H1 (cell line): ENCODE data around the gene ANKIB1. TPM values are rescaled to one million over a fixed set of nuclear protein-coding genes. Genes with fewer than 3 reads are reported as not detected.

Source experiments
- CTCF ChIA-PET: fragments of 300-600 bp; sonication (Branson Sonifier 250); formaldehyde crosslinking; loops from one replicate; lab custom pipeline; 2021; ENCODE audit not compliant: partially characterized antibody; lab: Charles Lee
- POLR2A ChIA-PET: fragments of 300-600 bp; sonication (Branson Sonifier 250); formaldehyde crosslinking; loops from one replicate; lab custom pipeline; 2021; ENCODE audit warnings: inconsistent platforms; ENCODE audit not compliant: partially characterized antibody; lab: Charles Lee
- DNase-seq, 2 experiments: peaks; one replicate each; pipeline versions ENCODE4 v3.0.0 to v3.0.0-alpha.2; 2010 to 2022; ENCODE audit warnings: low spot score in 2 of 2, low read depth in 1 of 2, mixed read lengths in 1 of 2
- FAIRE-seq: peaks from 2 replicates; lab custom pipeline; 2011; peaks lifted over from hg19 to GRCh38; lab: Jason Lieb, UNC
- H2AFZ ChIP-seq: 2 replicates; pipeline ENCODE4 v1.8.1; 2012; ENCODE audit warnings: low read length, inconsistent platforms
- H2AK5ac ChIP-seq: 2 replicates; pipeline ENCODE4 v1.6.1; 2013; ENCODE audit warnings: low read depth, low read length
- H2BK120ac ChIP-seq: replicated peaks from 2 replicates; pipeline ENCODE3; 2013; ENCODE audit warnings: low read depth, low read length, inconsistent platforms
- H2BK12ac ChIP-seq: 2 replicates; pipeline ENCODE4 v1.6.1; 2013; ENCODE audit warnings: low read depth, low read length
- H2BK15ac ChIP-seq: 2 replicates; pipeline ENCODE4 v1.6.1; 2013; ENCODE audit warnings: low read length
- H2BK20ac ChIP-seq: 2 replicates; pipeline ENCODE4 v1.6.1; 2013; ENCODE audit warnings: low read length
- H2BK5ac ChIP-seq: 2 replicates; pipeline ENCODE4 v1.6.1; 2013; ENCODE audit warnings: low read depth, low read length
- H3K14ac ChIP-seq: 2 replicates; pipeline ENCODE4 v1.6.1; 2013; ENCODE audit warnings: inconsistent platforms; ENCODE audit not compliant: insufficient read length
- H3K18ac ChIP-seq: 2 replicates; pipeline ENCODE4 v1.6.1; 2013; ENCODE audit warnings: low read length; ENCODE audit errors: extremely low read depth
- H3K23ac ChIP-seq: 2 replicates; pipeline ENCODE4 v1.6.1; 2013; ENCODE audit warnings: inconsistent platforms; ENCODE audit not compliant: insufficient read length
- H3K23me2 ChIP-seq: 2 replicates; pipeline ENCODE4 v1.6.1; 2013; ENCODE audit warnings: low read depth, low read length
- H3K27ac ChIP-seq: 2 replicates; pipeline ENCODE4 v1.6.1; 2011; ENCODE audit warnings: low read depth, low read length, inconsistent platforms
- H3K27me3 ChIP-seq, 4 experiments: replicated peaks in 1 of 4; 1 replicate in 1 of 4; 2 replicates in 3 of 4; pipeline versions ENCODE4 v1.6.1 to v1.8.1; 2011 to 2013; ENCODE audit warnings: low read length in 3 of 4, mild to moderate bottlenecking in 3 of 4, inconsistent platforms in 2 of 4, mixed read lengths in 2 of 4, moderate library complexity in 1 of 4; ENCODE audit not compliant: control insufficient read depth in 3 of 4, insufficient read depth in 3 of 4; ENCODE audit errors: extremely low read depth in 1 of 4
- H3K36me3 ChIP-seq, 4 experiments: 2 replicates each; pipeline versions ENCODE4 v1.6.1 to v1.8.1; 2011 to 2013; ENCODE audit warnings: mild to moderate bottlenecking in 4 of 4, low read length in 3 of 4, moderate library complexity in 2 of 4, control low read depth in 1 of 4, inconsistent platforms in 1 of 4; ENCODE audit not compliant: insufficient read depth in 4 of 4, control insufficient read depth in 2 of 4
- H3K4ac ChIP-seq: replicated peaks from 2 replicates; pipeline ENCODE3; 2013; ENCODE audit warnings: low read length, low read depth, mixed read lengths, inconsistent platforms; ENCODE audit not compliant: insufficient read length
- H3K4me1 ChIP-seq, 4 experiments: replicated peaks in 1 of 4; 1 replicate in 1 of 4; 2 replicates in 3 of 4; pipeline versions ENCODE4 v1.6.1 to v1.8.1; 2011 to 2013; ENCODE audit warnings: low read length in 3 of 4, inconsistent platforms in 2 of 4, mixed read lengths in 1 of 4; ENCODE audit not compliant: insufficient read depth in 4 of 4, control insufficient read depth in 3 of 4
- H3K4me2 ChIP-seq, 2 experiments: 2 replicates each; pipeline versions ENCODE4 v1.6.1 to v1.8.1; 2011 to 2013; ENCODE audit warnings: low read depth in 2 of 2, low read length in 2 of 2, control low read depth in 1 of 2, inconsistent platforms in 1 of 2, mild to moderate bottlenecking in 1 of 2; ENCODE audit not compliant: insufficient read depth in 1 of 2
- H3K4me3 ChIP-seq, 4 experiments: fragments of 200-600, 300-600 bp in 1 of 4; sonication (generic), shearing (Covaris generic), sonication (Bioruptor Twin) in 1 of 4; 2 replicates each; pipeline versions ENCODE4 v1.5.1 to v1.8.1; 2011 to 2016; ENCODE audit warnings: low read length in 4 of 4, low read depth in 3 of 4, control low read depth in 2 of 4, inconsistent platforms in 2 of 4, mild to moderate bottlenecking in 2 of 4, mixed read lengths in 1 of 4, moderate library complexity in 1 of 4; ENCODE audit not compliant: insufficient read depth in 2 of 4; ENCODE audit errors: extremely low read depth in 1 of 4
- H3K56ac ChIP-seq: replicated peaks from 2 replicates; pipeline ENCODE3; 2013; ENCODE audit warnings: low read depth, mild to moderate bottlenecking, mixed read lengths, low read length, inconsistent platforms; ENCODE audit not compliant: insufficient read length
- H3K79me1 ChIP-seq: 2 replicates; pipeline ENCODE4 v1.6.1; 2013; ENCODE audit warnings: low read depth, low read length, control low read depth
- H3K79me2 ChIP-seq, 2 experiments: 2 replicates each; pipeline versions ENCODE4 v1.6.1 to v1.8.1; 2012 to 2013; ENCODE audit warnings: low read length in 2 of 2, mild to moderate bottlenecking in 2 of 2, inconsistent platforms in 1 of 2; ENCODE audit not compliant: insufficient read depth in 2 of 2, control insufficient read depth in 1 of 2
- H3K9ac ChIP-seq, 4 experiments: replicated peaks in 1 of 4; 1 replicate in 1 of 4; 2 replicates in 3 of 4; pipeline versions ENCODE4 v1.6.1 to v1.8.1; 2011 to 2013; ENCODE audit warnings: low read depth in 3 of 4, low read length in 3 of 4, control low read depth in 2 of 4, mild to moderate bottlenecking in 2 of 4, moderate library complexity in 2 of 4, inconsistent platforms in 1 of 4; ENCODE audit errors: extremely low read depth in 1 of 4
- H3K9me3 ChIP-seq, 2 experiments: 2 replicates each; pipeline versions ENCODE4 v1.6.1 to v1.8.1; 2012 to 2013; ENCODE audit warnings: mild to moderate bottlenecking in 2 of 2, moderate library complexity in 2 of 2, control low read depth in 1 of 2, inconsistent platforms in 1 of 2, low read depth in 1 of 2, low read length in 1 of 2, mixed read lengths in 1 of 2; ENCODE audit not compliant: insufficient read depth in 2 of 2
- H4K20me1 ChIP-seq, 2 experiments: replicated peaks in 1 of 2; 2 replicates each; pipeline versions ENCODE3 to v1.8.1; 2011 to 2013; ENCODE audit warnings: inconsistent platforms in 2 of 2, low read length in 2 of 2, mild to moderate bottlenecking in 1 of 2; ENCODE audit not compliant: insufficient read depth in 2 of 2, control insufficient read depth in 1 of 2
- H4K5ac ChIP-seq: 2 replicates; pipeline ENCODE4 v1.6.1; 2013; ENCODE audit warnings: low read length, low read depth, mixed read lengths, inconsistent platforms; ENCODE audit not compliant: insufficient read length
- H4K8ac ChIP-seq: 2 replicates; pipeline ENCODE4 v1.8.0; 2013; ENCODE audit warnings: mild to moderate bottlenecking, moderate library complexity, low read length, inconsistent platforms; ENCODE audit not compliant: insufficient read depth; ENCODE audit errors: extremely low read depth
- H4K91ac ChIP-seq: replicated peaks from 2 replicates; pipeline ENCODE3; 2013; ENCODE audit warnings: low read length, mixed read lengths, inconsistent platforms; ENCODE audit not compliant: insufficient read length
- CBX5 ChIP-seq: fragments of 300-800, 300-1000 bp; sonication (generic); IDR thresholded peaks from 2 replicates; pipeline ENCODE4 v1.7.1; 2016; ENCODE audit warnings: antibody characterized with exemption, low read length, low read depth
- CEBPB ChIP-seq: IDR thresholded peaks from 2 replicates; pipeline ENCODE4 v1.6.1; 2012; ENCODE audit warnings: low read depth, low read length
- HDAC6 ChIP-seq: IDR thresholded peaks from one replicate; pipeline ENCODE4 v1.7.1; 2012; ENCODE audit warnings: low read depth, mild to moderate bottlenecking, inconsistent platforms, low read length, moderate library complexity
- JUND ChIP-seq: IDR thresholded peaks from 2 replicates; pipeline ENCODE4 v1.6.1; 2011; ENCODE audit warnings: mild to moderate bottlenecking, improper control_type of control experiment, low read length
- MAFK ChIP-seq: IDR thresholded peaks from 2 replicates; pipeline ENCODE4 v1.6.1; 2012; ENCODE audit warnings: low read depth, mild to moderate bottlenecking, improper control_type of control experiment, low read length
- RAD21 ChIP-seq, 2 experiments: IDR thresholded peaks in 1 of 2; conservative IDR thresholded peaks in 1 of 2; 2 replicates each; pipeline ENCODE4 v1.6.1; 2011; ENCODE audit warnings: low read depth in 2 of 2, low read length in 2 of 2, improper control_type of control experiment in 1 of 2, inconsistent platforms in 1 of 2, mild to moderate bottlenecking in 1 of 2, moderate library complexity in 1 of 2
- RFX5 ChIP-seq: IDR thresholded peaks from 2 replicates; pipeline ENCODE4 v1.6.1; 2011; ENCODE audit warnings: low read depth, low read length, improper control_type of control experiment, borderline replicate concordance
- SAP30 ChIP-seq: fragments of 300-600 bp; sonication (generic); IDR thresholded peaks from 2 replicates; pipeline ENCODE4 v1.7.1; 2012; ENCODE audit warnings: low read length, moderate library complexity, mild to moderate bottlenecking, inconsistent platforms; ENCODE audit not compliant: insufficient read depth, insufficient replicate concordance
- TAF1 ChIP-seq: IDR thresholded peaks from 2 replicates; pipeline ENCODE4 v1.6.1; 2011; ENCODE audit warnings: mild to moderate bottlenecking, low read depth, low read length
- TEAD4 ChIP-seq: IDR thresholded peaks from 2 replicates; pipeline ENCODE4 v1.6.1; 2012; ENCODE audit warnings: low read depth, low read length, inconsistent platforms, mixed read lengths
- ZNF274 ChIP-seq: IDR thresholded peaks from 2 replicates; pipeline ENCODE4 v1.7.0; 2012; ENCODE audit warnings: low read length, borderline replicate concordance; ENCODE audit errors: extremely low read depth
- polyA plus RNA-seq, 7 experiments: library from polyadenylated mRNA; depleted of rRNA in 3 of 7; stranded (reverse) in 5 of 7; unstranded in 2 of 7; fragments of >200 nt in 5 of 7; fragments of 200-250 nt in 2 of 7; gene quantifications; 1 replicate in 5 of 7; 2 replicates in 1 of 7; 4 replicates in 1 of 7; pipeline versions ENCODE4 v1.2.1 to v1.2.3, GENCODE V29; 2011 to 2013; ENCODE audit warnings: missing spikeins in 2 of 7, mixed read lengths in 2 of 7
- total RNA-seq: library from RNA; stranded (reverse); fragmentation: NEBNext Ultra II Directional; extraction: Animal tissue kit (Norgen Biotek cat#: 25700); gene quantifications from 2 replicates; pipeline ENCODE4 v1.2.1, GENCODE V29; 2021

Gene ANKIB1
- total and polyA plus RNA-seq, 2 of the 8 experiments (the other 6 are each of a cell fraction or from before 2014, with no cell fraction given), result 19.2 to 43.0 TPM

DNA sequence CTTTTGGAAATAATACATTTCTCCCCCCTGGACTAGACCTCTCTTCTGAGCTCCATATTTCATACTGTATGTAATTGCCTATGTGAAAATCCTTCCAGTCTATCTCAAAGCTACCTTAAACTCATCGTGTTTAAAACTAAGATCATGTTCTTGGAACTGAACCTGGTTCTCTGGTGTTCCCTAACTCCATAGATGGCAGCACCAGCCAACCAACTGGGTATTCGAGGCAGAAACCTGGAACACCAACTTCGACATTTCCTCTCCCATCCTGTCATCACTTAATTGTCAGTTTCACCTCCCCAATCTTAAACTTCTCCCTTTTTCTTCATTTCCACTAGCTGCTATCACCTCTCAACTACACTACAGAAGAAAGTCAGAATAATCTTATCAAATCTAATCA, 87.0 kb downstream of the ANKIB1 start (continued):
- TF ChIP-seq RAD21 (IDR thresholded peaks at IDR 0.05 in 1 of 2, conservative IDR thresholded peaks at IDR 0.05 in 1 of 2; ENCODE audit: low read depth in 2 of 2, low read length in 2 of 2), result no peak; a peak in 1 of 4 replicates

DNA sequence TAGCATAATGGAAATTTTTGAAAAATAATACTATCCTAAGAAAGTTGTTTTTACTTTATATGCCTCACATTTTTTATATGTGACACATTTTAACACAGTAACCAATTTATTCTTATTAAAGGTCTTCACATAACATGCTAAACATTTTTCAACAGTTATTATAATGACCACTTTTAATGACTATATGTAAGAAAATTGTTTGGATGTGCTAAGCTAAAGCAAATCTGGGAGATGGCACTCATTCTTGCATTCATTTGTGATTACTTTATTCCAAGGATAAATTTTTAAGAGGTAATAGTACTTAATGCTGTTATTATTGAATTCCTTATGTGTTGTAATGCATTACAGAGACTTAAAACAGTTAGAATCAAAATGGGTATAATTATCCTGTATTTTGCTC, 88.1 kb downstream of the ANKIB1 start:
- POLR2A ChIA-PET, result no interaction called here
- no peak overlapping the region for H3K14ac ChIP-seq
- H2BK15ac ChIP-seq, result no peak overlapping the region
- no peak overlapping the region for H3K27ac ChIP-seq
- H2AK5ac ChIP-seq, result no peak overlapping the region
- no peak overlapping the region for H3K4me3 ChIP-seq
- DNase-seq, result no peak
- H3K23ac ChIP-seq, result no peak overlapping the region
- no peaks in the 10 kb centered on the region for H3K4me1 ChIP-seq
- H4K91ac ChIP-seq, result no peak overlapping the region
- no peaks in the 10 kb centered on the region for H3K23me2 ChIP-seq
- no peaks in the 10 kb centered on the region; a peak in 1 of 8 replicates for H3K36me3 ChIP-seq
- H3K9ac ChIP-seq, result no peak overlapping the region
- CTCF ChIA-PET, result no interaction called here
- H4K5ac ChIP-seq, result no peak overlapping the region
- H3K4ac ChIP-seq, result no peak overlapping the region
- no peaks in the 10 kb centered on the region for H4K20me1 ChIP-seq
- H2BK20ac ChIP-seq, result no peak overlapping the region
- H3K79me2 ChIP-seq, result no peaks in the 10 kb centered on the region
- H2AFZ ChIP-seq, result no peak overlapping the region
- no peak overlapping the region for H3K56ac ChIP-seq
- no peak overlapping the region for H3K4me2 ChIP-seq
- no peak overlapping the region for H3K18ac ChIP-seq
- no peak overlapping the region for H4K8ac ChIP-seq
- no peak overlapping the region for H2BK5ac ChIP-seq
- no peaks in the 10 kb centered on the region for H3K9me3 ChIP-seq
- FAIRE-seq, result no peak
- H2BK120ac ChIP-seq, result no peak overlapping the region
- no peak overlapping the region for H2BK12ac ChIP-seq
- H3K79me1 ChIP-seq, result no peaks in the 10 kb centered on the region
- H3K27me3 ChIP-seq, result no peaks in the 10 kb centered on the region
- TF ChIP-seq RFX5 (no peak), CBX5 (no peak), RAD21 (IDR thresholded peaks at IDR 0.05 in 1 of 2, conservative IDR thresholded peaks at IDR 0.05 in 1 of 2; ENCODE audit: low read depth in 2 of 2, low read length in 2 of 2) (no peak), JUND (no peak), SAP30 (no peak), HDAC6 (no peak), TEAD4 (no peak), CEBPB (no peak), MAFK (no peak), ZNF274 (no peak), TAF1 (no peak)
